ENCODE measurements around the gene TMEM87B. TPM values are rescaled to one million over a fixed set of nuclear protein-coding genes. Genes with fewer than 3 reads are reported as not detected.

Gene TMEM87B
- total RNA-seq, 4 donors from 2014 or later: 11.9 to 20.1 (median 18.2) TPM

DNA sequence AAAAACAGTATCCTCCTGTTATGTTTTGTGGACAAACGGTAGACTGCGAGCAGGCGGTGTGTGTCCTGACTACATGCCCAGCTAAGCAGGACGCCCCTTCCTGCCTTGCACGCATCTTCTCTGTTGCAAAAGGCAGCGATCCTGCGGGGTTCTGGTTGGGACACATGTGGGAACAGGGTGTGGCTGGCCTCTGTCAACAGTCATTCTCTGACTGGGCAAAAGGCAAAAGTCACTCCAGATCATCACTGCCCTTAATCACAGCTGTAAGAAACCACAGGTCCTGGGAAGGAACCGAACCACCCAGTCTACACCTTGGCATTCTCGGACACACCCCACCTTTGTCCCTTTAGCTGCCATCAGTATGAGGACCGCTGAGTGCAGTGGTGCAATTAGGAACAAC is 44.3 kb upstream of the TMEM87B start:
- Histone ChIP-seq H3K4me1 (no peaks in the 10 kb centered on the region), H3K27me3 (no peaks in the 10 kb centered on the region), H3K4me3 (no peak overlapping the region), H3K27ac (no peak overlapping the region), H3K9me3 (no peaks in the 10 kb centered on the region), H3K36me3 (peaks cover 0 to 47% (median 0%) of the 10 kb centered on the region in 3 donors)
- 79 to 93% methylated on average over 10 of the region's 10 CpGs for WGBS, 2 donors
- DNase-seq (ENCODE audit: low spot score in 2 of 2): no peak
- TF ChIP-seq EP300 (IDR thresholded peaks at IDR 0.05) (no peak), POLR2A (IDR thresholded peaks at IDR 0.05) (no peak)
- TF ChIP-seq, protein P1, sequence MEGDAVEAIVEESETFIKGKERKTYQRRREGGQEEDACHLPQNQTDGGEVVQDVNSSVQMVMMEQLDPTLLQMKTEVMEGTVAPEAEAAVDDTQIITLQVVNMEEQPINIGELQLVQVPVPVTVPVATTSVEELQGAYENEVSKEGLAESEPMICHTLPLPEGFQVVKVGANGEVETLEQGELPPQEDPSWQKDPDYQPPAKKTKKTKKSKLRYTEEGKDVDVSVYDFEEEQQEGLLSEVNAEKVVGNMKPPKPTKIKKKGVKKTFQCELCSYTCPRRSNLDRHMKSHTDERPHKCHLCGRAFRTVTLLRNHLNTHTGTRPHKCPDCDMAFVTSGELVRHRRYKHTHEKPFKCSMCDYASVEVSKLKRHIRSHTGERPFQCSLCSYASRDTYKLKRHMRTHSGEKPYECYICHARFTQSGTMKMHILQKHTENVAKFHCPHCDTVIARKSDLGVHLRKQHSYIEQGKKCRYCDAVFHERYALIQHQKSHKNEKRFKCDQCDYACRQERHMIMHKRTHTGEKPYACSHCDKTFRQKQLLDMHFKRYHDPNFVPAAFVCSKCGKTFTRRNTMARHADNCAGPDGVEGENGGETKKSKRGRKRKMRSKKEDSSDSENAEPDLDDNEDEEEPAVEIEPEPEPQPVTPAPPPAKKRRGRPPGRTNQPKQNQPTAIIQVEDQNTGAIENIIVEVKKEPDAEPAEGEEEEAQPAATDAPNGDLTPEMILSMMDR (IDR thresholded peaks at IDR 0.05): no peak

DNA sequence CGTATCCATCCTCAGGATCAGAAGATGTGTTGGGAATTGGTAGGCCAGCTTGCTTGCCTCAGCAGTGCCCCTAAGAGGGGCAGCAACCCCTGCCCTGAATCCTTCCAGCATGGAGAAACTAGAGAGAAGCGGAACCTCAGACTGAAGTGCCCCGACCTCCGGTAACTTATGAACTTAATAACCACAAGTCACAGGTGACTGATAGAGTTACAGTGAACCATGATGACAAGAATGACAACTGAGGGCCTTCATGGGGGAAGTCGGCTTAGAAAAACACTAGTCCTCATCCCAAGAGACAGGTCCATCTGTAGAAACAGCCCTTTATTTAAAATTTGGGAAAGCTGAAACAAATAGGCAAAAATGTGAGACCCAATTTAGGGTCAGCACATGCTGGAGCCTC is 42.5 kb upstream of the TMEM87B start:
- no peak for DNase-seq (ENCODE audit: low spot score in 2 of 2)
- Histone ChIP-seq H3K4me3 (no peak overlapping the region), H3K27ac (no peak overlapping the region), H3K4me1 (no peaks in the 10 kb centered on the region), H3K27me3 (no peaks in the 10 kb centered on the region), H3K9me3 (no peaks in the 10 kb centered on the region), H3K36me3 (peaks cover 0 to 49% (median 0%) of the 10 kb centered on the region in 3 donors)
- 92% methylated on average over 4 to 5 of the region's 5 CpGs for WGBS, 2 donors
- TF ChIP-seq, protein P1 (IDR thresholded peaks at IDR 0.05): no peak
- TF ChIP-seq EP300 (IDR thresholded peaks at IDR 0.05) (no peak), POLR2A (IDR thresholded peaks at IDR 0.05) (no peak)

DNA sequence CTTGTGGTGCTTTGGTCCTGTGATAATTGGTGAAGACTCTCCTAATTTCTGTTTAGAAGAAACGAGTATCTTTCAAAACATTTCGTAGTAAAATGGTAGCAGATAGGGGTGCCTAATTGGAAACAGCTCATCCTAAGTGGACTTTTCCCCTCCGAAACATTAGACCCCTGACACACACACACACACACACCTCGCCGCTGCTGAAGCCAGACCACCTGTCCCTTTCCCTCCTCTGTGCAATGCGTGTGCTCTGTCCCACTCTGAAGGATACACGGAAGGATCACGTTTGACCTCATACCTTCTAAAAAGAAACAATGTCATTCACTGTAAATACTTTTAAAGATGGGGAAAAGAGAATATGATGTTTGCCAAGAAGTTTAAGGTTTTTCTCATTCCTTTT is 36.2 kb upstream of the TMEM87B start:
- H3K9me3 ChIP-seq: no peaks in the 10 kb centered on the region
- 85 to 93% methylated on average over 8 of the region's 8 CpGs for WGBS, 2 donors
- H3K4me3 ChIP-seq: no peak overlapping the region
- H3K36me3 ChIP-seq: peaks cover 0 to 17% (median 0%) of the 10 kb centered on the region in 3 donors
- no peaks in the 10 kb centered on the region for H3K27me3 ChIP-seq
- DNase-seq (ENCODE audit: low spot score in 2 of 2): no peak
- H3K27ac ChIP-seq: no peak overlapping the region
- no peaks in the 10 kb centered on the region for H3K4me1 ChIP-seq
- TF ChIP-seq POLR2A (IDR thresholded peaks at IDR 0.05): no peak
- no peak for TF ChIP-seq EP300 (IDR thresholded peaks at IDR 0.05)
- TF ChIP-seq, protein P1 (IDR thresholded peaks at IDR 0.05): no peak

DNA sequence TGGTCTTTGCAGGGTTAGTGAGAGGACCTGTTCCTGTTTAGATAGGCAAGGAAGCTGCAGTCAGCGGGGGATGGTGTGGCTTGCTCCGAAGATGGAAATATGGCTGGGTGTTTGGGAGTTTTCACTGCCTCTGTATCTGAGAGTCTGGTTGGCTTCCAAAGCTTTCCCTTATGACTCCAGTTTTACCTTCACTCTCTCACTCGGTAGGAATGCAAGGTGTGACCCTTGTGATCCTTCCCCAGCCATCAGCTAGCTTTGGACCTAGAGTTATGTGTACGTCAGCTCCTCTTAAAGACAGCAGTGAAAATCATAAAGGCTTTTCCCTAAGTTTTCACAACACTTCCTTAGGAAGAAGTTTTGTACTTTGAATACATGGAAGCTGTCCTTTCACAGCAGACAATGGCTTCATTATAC is 35.5 kb upstream of the TMEM87B start:
- no peaks in the 10 kb centered on the region for H3K9me3 ChIP-seq
- no peak overlapping the region for H3K27ac ChIP-seq
- H3K36me3 ChIP-seq: peaks cover 0 to 17% (median 0%) of the 10 kb centered on the region in 3 donors
- no peaks in the 10 kb centered on the region for H3K4me1 ChIP-seq
- H3K27me3 ChIP-seq: no peaks in the 10 kb centered on the region
- DNase-seq (ENCODE audit: low spot score in 2 of 2): no peak
- H3K4me3 ChIP-seq: no peak overlapping the region
- TF ChIP-seq POLR2A (IDR thresholded peaks at IDR 0.05): no peak
- TF ChIP-seq, protein P1 (IDR thresholded peaks at IDR 0.05): no peak
- TF ChIP-seq EP300 (IDR thresholded peaks at IDR 0.05): no peak
- WGBS, 2 donors: 66 to 71% methylated on average over 4 of the region's 4 CpGs

DNA sequence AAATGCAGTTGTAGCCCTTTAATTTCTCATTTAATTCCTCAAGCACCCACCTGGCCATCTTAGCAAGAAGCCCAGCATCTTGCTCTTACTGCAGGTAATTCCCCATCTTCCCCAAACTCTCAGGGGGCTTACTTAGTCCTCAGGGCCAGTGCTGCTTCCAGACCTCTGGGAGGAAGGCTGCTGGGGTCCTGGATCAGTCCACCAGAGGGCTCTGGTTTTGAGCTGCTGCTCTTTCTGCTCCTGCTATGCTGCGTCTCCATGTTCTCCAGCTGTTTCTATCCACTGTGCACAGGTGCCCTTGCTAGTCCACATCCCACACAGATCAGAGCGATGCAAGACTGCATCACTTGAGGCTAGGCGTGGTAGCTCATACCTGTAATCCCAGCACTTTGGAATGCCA is 34.5 kb upstream of the TMEM87B start:
- 76 to 91% methylated on average over 3 of the region's 3 CpGs for WGBS, 2 donors
- Histone ChIP-seq H3K27me3 (no peaks in the 10 kb centered on the region), H3K27ac (peak overlapping the region in 1 of 4 donors; percentile 8), H3K4me3 (no peak overlapping the region), H3K36me3 (peaks cover 0 to 20% (median 0%) of the 10 kb centered on the region in 3 donors), H3K9me3 (no peaks in the 10 kb centered on the region), H3K4me1 (no peaks in the 10 kb centered on the region)
- TF ChIP-seq, protein P1 (IDR thresholded peaks at IDR 0.05): no peak
- TF ChIP-seq POLR2A (IDR thresholded peaks at IDR 0.05): no peak
- TF ChIP-seq EP300 (IDR thresholded peaks at IDR 0.05): no peak
- no peak for DNase-seq (ENCODE audit: low spot score in 2 of 2)

All from tibial nerve (tissue), 4 donors.